GM21737 (cell line): ENCODE results near the gene OPN1LW.
"Not testable (repeated sequence)": the region's sequence is repeated elsewhere in the genome, so short reads cannot be mapped to it uniquely, and the experiment has no call there.

Source experiments
- ATAC-seq: cut with Tn5 transposase; IDR thresholded peaks from one replicate; pipeline ENCODE4 v1.9.1; 2021; ENCODE audit warnings: mild to moderate bottlenecking, moderate library complexity; ENCODE audit not compliant: unreplicated experiment

OPN1LW gene

DNA sequence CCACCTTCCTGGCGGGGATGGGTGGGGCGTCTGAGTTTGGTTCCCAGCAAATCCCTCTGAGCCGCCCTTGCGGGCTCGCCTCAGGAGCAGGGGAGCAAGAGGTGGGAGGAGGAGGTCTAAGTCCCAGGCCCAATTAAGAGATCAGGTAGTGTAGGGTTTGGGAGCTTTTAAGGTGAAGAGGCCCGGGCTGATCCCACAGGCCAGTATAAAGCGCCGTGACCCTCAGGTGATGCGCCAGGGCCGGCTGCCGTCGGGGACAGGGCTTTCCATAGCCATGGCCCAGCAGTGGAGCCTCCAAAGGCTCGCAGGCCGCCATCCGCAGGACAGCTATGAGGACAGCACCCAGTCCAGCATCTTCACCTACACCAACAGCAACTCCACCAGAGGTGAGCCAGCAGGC is at the start of gene OPN1LW:
TSS of gene OPN1LW (plus strand) at position 234 of the 400 bp plus-strand sequence. CDS start at position 275, 41 bp downstream.
- not testable (repeated sequence) for ATAC-seq

DNA sequence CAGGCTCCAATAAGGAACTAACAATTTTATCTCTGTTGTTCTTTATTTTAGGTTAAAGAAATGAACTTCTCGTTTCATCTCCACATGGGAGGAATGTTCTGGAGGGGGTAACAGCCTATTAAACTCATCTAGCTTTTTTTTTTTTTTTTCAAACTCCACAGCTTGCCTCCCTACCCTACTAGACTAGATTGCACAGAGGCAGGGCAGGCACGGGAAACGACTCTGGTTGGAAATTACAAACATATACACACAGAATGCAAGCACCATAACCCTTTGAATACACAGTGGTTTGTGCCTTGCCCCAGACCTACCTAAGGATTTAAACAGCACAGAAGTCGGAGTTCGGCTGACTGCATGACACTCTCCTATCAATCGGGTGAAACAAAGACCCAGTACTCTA is 49.2 kb upstream of the OPN1LW start:
- no peak for ATAC-seq

GRCh38 chrX:154096140-154097002 is 47.7 kb upstream of the OPN1LW start:
- no peak for ATAC-seq

GRCh38 chrX:154097003-154097588 is 46.9 kb upstream of the OPN1LW start:
- ATAC-seq = peak; percentile 38

- peak; percentile 90 for ATAC-seq
Measured at GRCh38 chrX:154097589-154098541, 46.2 kb upstream of the OPN1LW start, which contains the start of gene MECP2. Gene MECP2 (minus strand): TSS chrX:154097717.

DNA sequence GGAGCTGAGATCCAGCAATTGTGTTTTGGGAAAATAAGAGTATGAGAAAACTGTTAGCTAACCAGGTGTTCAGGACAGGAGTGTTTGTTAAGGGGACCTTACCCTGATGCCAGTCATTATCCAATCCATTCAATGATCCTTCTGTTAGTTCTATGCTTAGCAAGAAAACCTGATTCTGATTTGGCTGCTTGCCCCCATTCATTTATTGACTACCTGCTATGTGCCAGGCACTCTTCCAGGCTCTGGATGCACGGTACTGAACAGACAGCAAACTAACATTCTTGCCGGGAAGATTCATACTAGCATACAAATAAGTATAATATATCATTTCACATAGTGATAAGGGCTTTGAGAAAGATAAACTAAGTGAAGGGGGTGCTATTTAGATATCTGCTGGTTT is 45.5 kb upstream of the OPN1LW start:
- ATAC-seq = no peak

GRCh38 chrX:154113729-154114128 is 30.3 kb upstream of the OPN1LW start:
- ATAC-seq = no peak

GRCh38 chrX:154114652-154115051 is 29.4 kb upstream of the OPN1LW start:
- ATAC-seq = no peak

DNA sequence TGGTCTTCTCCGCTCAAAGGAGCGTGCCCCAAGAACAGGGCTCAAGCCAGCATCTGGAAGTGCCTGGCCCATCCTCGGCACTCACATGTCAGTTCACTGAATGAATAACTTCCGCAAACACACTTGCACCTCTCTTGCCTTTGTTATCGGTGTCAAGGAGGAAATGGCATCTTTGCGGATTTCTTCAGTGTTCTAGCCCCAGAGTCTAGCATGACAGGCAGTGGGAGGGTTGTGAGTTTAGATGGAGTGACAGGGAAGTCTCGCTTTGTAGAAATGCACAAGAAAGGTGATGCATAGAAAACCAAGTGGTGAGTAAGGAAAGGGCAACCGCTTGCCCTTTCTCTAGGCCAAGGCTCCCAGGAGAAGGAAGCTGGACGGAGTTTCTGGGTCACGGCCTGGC is 29.0 kb upstream of the OPN1LW start:
- no peak for ATAC-seq

DNA sequence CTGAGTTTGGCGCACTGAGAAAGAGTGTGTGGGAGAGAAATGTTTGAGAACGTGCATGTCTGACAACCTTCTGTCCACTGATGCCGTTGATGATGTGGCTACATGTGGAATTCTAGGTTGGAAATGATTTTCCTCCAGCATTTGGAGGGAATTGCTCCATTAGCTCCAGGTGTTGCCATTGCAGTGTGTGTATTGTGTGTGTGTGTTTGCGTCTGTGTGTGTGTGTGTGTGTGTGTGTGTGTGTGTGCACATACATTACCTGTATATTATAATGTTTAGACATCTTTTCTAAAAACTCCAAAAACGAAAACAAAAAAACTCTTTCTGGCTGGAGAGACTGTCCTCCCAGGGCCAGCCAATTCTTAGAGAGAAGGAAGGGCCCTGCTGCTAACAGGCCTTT is 28.3 kb upstream of the OPN1LW start:
- no peak for ATAC-seq

DNA sequence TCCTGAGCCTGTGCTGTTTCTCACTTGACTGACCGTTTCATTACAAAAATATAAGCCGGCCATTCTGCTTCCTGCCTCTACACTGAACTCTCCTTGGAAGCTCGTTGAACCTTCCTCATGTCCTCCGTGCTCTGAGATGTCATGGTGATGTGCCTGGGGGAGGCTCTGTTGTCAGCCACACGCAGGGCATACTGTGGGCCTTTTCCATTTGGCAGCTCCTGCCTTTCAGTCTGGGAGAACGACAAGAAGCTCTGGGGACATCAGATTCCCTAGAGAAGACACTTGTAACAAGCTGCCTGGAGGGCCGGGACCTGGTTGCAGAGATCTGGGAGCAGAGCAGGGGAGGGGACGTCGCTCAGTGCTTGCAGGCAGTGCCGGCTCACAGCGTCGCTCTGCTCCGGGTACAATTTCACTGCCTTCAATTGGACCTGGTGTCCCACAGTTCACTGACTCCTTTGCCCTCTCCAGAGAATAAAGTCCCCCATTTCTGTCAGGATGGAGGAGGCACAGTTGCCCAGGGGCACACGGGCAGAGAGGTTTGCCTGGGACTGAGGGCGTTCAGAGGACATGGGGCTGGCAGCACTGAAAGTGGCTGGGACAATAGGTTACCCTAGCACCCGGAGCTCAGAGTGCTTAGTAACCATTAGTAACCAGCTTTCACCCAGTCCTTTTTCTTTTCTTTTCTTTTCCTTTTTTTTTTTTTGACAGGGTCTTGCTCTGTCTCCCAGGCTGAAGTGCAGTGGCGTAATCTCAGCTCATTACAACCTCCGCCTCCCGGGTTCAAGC is 27.4 kb upstream of the OPN1LW start:
- no peak for ATAC-seq

DNA sequence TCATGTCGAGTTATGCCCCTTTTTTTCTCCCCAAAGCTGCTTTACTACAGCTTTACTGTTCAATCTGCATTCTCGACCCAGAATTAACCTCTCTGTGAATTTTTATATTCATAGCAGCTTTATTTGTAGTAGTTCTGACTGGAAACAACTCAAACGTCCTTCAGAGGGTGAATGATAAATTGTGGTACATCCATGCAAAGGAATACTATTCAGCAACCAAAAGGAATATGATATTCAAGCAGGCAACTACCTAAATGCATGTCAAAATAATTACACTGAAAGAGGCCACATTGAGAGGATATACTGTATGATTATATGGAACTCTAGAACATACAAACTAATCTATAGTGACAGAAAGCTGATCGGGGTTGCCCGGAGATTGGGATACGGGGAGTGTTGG is 26.5 kb upstream of the OPN1LW start:
- no peak for ATAC-seq

- no peak for ATAC-seq
Measured at GRCh38 chrX:154120567-154120966, 23.5 kb upstream of the OPN1LW start.

DNA sequence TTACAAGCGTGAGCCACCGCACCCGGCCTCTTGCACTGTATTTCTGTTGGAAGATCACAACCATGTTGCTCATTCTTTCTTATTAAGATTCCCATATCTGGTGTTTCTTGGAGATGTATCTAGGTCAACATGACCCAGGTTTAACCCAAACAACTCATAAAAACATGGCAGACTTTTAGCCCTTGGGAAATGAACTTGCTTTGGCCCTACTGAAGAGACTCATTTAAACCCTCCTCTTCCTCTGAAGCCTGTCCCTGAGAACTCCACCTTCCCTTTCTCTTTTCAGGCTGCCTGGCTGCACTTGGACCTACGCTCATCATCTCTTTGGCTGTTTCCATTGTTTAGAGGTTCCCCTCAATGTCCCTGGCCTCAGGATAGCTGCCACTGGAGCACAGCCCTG is 22.8 kb upstream of the OPN1LW start:
- no peak for ATAC-seq

- ATAC-seq = no peak
Measured at GRCh38 chrX:154121961-154122360, 22.1 kb upstream of the OPN1LW start.

- ATAC-seq = no peak
Measured at GRCh38 chrX:154123241-154124219, 20.5 kb upstream of the OPN1LW start.

DNA sequence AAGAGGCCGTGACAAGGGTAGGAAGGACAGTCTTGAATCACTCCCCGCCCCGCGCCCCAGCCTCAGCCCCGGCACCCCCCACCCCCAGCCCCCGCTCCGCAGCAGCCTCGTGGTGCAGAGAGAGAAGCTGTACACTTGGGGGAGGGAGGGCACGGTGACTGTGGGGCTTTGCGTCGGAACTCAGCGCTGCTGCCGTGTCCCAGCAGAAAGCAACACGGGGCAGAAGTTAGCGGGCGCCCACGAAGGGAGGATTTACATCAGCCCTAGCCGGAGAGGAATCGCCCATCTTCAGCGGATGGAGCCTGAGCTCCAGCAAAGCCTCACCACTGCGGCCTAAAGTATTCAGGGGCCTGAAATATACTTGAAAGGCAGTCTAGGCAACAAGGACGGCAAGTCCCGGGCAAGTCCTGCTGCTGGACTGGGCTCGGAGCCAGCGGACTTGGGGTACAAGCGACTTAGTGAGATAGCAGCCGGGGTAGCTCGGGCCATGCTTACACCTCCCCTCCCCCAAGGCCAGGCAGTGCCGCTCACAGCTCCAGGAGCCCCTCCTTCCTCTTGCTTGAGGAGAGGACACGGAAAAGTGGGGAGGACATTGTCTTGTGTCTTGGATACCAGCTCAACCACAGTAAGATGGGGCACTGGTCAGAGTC is 18.5 kb upstream of the OPN1LW start:
- no peak for ATAC-seq

DNA sequence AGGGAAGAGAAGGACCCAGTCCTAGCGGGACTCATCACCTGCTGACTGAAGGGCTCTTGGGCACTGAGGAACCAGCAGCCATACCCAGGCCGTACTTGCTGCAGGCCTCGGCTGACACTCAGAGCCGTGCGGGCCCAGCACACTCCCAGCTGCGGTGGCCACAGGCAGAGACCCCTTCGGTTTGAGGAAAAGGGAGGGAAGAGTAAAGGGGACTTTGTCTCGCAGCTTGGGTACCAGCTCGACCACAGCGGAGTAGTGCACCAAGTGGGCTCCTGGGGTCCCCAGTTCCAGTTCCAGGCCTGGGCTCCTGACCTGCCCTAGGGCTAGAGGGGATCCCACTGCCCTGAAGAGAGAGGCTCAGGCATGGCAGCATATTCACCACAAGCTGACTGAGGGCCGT is 17.9 kb upstream of the OPN1LW start:
- no peak for ATAC-seq

- no peak for ATAC-seq
Measured at GRCh38 chrX:154131955-154132354, 12.1 kb upstream of the OPN1LW start.
